ENCODE results near the gene ATXN7.

Gene ATXN7

DNA sequence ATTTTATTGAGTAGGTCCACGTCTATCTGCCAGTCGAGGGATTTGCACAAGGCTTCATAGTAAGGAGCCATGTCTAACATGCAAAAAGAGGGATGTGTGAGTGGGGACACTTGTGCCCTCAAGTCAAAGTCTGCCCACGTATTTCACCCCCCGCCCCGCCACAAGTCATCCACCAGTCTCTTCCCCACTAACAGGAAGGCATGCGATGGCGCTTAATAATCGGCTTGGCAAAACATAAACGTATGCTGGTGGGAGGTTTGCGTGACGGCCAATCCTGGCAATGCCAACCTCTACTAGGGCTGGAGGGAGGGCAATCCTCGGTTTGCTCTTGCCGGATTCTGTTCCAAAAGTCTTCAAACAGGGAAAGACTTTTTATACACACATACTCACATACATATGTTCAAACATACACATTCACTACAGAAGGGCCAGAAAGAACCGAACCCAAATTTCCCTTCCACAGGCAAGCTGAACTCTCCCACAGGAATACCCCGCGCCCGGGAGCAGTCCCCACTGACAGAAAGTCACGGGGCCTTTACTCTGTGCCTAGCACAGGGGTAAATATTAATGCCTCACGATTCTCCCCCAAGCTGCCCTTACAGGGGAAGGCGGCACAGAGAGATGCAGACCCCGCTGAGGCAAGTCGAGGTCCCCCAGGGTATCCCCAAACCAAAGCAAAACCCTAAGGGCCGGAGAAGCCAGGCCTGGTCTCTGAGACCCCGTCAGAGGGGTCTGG, 159.0 kb downstream of the ATXN7 start:
- ATAC-seq = no peak

DNA sequence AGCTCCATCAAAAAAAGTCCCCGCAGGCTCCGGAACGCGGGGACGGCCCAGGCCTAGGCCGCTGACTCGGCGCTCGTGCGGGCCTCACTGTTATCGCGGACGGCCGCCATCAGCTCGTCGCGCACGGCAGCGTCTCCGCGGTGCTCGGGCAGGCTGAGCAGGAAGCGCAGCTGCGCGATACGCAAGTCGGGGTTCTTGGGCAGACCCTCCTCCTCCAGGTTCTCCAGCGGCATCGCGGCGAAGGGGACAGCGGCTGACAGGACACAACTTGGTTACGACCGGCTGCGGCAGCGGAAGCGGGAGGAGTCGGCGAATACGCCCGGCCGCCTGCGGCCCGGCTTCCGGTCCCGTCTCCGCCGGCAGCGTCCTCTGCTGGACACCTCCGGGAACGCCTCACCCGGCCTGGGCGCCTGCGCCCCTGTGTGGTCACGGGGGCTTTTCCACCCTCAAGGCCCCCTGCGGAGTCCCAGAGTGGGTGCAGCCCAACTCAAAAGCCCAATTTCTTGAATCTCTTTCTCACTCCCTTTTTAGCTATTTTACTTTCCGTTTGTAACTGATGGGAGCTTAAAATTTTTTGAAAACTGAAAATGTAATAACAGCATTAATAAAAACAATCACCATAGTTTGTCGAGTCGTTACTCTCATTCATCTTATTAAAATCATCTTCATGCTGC, 159.7 kb downstream of the ATXN7 start, which contains the start of gene PSMD6:
Gene PSMD6 (minus strand): TSS at position 308 of the 674 bp plus-strand sequence. CDS start 75 bp downstream, at position 233.
- peak; percentile 94 to 95 for ATAC-seq

DNA sequence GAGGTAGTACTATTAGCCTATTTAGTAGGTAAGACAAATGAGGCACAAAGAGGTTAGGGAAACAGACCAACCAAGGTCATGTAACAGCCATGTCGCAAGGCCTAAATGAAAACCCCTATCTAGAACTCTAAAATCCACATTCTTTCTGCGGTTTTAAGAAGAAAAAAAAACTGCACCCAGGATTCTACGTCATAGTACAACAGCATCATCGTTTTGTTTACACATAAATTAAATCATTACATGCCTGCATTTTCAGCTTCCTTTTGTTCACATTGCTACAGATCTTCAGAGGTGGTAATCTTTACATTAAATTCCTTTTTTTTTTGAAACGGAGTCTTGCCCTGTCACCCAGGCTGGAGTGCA, 160.2 kb downstream of the ATXN7 start:
- no peak for ATAC-seq

DNA sequence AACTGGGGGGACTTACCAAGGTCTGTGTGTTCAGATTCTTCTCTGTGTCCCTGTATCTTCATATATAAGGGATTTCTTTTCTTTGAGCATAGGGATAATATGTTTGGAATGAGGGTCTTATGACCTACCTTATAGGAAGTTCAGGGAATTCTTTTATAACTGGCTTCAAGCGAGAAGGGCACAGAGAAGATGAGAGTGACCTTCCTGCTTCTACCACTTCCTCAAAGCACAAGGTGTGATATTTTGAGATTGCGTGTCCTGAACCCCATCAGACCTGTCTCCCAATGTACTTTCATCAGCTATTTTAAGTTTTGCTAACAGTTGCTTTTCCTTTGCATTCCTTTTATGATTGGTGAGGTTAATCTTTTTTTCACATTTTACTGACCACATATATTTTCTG, 162.7 kb downstream of the ATXN7 start:
- no peak for ATAC-seq

DNA sequence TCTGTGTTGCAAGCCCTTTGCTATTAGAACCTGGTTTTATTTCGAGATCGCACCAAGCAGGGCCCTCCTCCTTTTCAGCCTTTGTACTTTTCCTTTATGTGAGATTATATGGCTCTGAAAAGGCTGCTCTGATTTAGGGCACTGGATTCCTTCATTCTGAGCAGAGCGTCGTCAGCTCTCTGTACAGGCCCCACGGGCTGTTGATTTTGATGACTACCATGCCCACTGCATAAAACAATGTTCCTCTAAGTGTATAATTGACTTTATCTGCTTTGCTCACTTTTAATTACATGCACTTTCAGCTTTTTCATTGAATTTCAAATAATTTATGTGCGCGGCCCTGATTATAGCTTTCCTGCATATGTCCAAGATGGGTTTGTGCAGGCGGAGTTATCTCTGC, 164.0 kb downstream of the ATXN7 start:
- no peak for ATAC-seq

DNA sequence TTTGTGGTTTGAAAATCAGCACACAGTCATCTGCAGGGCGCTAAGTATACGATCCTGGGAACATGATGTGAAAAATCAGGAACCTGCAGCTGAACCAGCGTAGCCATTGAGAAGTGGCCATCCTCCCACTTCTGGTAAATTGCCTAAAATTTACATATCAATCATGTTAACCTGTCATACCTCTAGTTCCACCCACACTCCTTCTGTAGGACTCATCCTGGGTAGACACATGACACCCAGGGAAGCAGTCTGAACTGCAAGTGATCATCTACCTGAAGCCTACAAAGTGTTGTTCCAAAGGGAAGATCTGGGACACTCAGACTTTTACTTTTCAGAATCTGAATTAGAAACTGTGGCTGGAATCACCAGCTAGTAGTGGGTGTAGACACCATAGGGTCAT, 165.1 kb downstream of the ATXN7 start:
- ATAC-seq = no peak

DNA sequence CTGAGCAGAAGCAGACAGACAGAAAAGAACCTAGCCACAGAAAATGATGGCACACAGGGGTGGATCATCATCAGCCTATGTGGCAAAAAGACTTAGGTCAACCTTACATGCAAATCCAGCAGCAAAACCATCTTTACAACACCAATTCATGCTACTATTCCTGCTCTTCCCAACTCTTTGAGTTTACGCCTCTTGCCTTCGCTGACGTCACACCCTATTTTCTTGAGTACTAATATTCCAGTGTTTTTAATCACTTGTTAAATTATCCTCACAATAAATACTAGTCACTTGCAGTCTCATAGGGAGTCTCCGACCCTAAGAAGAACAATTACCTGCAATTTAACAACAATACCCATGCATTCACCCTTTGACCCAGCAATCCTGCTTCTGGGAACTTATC, 165.6 kb downstream of the ATXN7 start:
- no peak for ATAC-seq

DNA sequence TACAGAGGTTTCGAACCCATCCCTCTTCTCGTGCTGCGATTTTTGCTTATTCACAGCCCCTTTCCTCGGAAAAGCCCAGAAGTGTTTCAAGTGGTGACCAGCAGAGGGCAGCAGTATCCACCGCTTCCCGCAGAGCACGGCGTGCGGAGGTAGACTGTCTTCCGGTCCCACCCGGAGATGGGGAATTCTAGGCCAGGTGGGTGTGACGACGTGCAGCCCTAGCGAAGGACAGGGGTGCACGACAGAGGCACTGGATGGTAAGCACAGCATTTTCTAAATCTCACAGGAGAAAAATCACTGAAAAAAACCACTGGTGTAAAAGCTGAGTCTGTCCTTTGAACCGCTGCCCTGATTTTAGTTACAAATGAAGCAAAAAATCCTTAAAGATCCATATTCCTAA, 167.1 kb downstream of the ATXN7 start:
- peak; percentile 94 to 96 for ATAC-seq

DNA sequence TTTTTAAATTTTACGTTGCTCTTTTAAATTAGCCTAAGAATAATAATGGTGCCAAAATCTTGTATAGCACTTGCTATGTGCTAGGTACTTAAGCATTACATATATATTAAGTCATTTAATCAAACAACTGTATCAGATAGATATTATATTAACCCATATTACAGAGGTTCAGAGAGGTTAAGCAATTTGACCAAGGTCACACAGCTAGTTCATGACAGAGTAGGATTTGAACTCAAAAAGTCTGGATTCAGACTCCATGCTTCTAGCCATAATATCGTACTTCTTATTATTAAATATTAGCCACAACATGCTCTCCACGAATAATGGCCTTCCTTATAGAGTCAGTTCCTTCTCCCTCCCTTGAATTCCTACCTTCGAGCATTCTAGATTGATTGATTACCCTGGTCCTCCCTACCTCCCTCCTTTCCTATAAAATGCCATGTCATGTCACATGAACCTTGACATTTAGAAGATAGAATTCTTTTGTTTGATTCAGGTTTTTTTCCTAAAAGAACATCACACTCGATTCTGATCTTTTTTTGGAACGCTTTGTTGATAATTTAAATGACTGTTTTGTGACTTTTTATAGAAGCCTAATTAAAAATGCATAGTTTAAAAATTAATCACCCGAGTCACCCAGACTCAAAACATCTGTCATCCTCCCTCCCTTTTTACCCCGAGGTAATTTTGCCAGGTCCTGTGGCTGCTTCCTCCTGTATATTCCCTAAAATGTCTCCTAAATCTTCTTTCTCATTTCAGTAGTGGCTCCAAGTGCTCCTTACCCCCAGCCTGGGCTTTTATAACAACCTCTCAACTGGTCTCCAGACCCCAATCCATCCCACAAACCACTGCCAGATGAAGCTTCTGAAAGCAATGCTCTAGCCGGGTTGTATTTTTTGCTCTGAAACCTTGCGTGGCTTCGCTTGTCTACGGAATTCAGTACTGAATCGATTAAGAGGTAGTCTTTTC, 168.2 kb downstream of the ATXN7 start:
- ATAC-seq = no peak

DNA sequence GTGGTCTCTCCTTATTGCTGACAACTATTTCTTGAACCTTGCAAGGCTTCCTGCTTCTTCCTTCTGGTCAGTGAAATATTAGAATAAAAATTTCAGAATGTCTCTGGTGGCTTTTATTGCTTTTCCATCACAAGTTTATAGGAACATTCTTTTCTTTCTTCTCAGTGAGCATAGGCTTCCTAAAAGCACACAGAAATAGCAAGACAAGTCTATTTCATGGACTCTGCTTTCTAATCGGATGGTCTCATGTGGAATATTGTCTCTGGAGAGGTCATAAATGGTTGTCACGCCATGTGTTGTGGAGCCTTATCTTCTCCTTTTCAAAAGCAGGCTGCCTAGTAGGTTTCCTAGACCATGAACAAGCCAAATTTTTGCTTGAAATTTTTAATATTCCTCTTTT, 169.4 kb downstream of the ATXN7 start:
- no peak for ATAC-seq

DNA sequence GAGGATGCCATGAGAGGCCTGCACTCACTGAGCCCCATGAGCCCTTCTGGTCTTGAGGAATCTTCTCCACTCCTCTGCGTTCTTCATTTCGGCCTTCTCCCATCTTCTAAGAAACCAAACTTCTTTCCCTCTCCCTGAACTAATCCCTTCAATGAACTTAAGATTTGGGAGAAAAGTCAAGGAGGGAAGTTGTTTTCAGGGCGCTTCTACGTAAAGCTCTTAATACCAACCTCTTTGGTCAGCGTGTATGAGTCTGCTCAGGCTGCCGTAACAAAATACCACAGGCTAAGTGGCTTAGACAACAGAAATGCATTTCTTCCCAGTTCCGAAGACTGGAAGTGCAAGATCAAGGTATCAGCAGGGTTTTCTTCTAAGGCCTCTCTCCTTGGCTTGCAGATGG, 173.4 kb downstream of the ATXN7 start:
- no peak for ATAC-seq

DNA sequence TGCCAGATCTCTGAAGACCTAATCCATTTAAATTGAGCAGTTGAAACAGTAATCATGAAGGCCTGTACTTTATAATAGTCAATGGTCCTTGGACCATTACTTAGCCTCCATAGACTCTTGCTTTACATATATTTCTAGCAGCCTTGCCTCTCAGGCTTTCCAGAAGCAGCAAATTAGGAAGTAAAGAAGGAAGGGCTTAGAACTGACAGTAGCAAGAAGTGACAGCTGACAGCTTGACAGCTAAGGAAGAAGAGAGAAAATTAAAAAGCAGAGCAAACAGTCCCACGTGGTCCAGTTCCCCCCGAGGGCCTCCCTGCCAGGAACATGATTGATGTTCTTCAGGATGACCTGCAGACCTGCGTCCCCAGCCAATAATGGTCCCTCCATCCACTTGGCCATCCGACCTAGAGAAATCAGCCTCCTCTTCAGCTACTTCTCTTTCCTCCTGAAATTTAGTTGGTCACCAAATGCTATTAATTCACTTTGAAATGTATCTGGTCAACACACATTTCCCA, 174.6 kb downstream of the ATXN7 start:
- ATAC-seq = no peak

DNA sequence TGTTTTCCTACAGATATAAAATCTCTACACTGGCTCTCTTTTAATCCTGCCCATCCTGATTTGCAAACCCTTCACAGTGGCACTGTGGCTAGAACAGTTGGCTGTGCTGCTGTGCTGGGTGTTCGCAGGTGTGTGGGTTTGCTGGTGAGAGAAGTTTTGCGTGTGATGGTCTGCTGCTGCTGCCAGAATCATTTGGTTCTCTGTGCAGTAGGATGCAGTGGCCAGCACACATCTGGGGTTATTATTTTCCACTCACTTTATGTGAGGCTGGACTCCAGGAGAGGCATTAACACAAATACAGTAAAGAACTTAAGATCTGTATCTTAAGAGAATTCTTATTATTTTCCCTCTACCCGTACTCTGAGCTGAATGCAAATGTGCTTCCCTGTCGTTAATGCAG, 175.7 kb downstream of the ATXN7 start:
- ATAC-seq = no peak

DNA sequence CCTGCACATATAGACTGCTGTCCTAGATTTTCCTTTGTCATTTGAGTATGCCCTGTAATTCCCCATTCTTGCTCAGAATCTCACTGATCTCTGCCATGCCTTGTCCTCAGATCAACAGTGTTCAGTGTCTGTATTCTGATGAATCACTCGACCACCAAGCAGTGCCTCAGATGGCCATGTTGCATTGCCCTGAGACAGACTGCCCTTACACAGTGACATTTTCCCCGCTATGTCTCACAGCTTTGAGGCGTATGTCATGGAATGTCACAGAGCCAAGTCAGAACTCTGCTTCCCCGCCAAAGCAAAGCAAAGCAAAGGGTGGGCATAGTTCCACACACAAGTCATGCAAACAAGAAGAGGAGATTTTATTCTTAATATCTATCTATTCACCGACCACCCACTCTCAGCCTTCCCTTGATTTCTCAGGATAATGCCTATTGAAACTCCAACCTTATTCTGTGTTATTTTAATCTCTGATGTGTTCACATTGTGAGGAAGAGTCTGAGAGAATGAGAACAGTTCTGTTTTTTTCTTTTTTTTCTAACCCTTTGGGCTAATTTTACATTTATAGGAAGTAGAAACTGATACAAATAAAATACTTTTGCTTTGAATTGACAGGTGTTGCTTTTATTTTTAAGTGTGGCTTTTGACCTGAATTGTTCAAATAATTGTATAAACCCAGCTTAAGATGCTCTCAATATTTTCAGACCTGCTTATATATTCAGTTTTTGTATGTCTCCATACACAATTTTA, 176.5 kb downstream of the ATXN7 start:
- ATAC-seq = peak; percentile 33 to 38

DNA sequence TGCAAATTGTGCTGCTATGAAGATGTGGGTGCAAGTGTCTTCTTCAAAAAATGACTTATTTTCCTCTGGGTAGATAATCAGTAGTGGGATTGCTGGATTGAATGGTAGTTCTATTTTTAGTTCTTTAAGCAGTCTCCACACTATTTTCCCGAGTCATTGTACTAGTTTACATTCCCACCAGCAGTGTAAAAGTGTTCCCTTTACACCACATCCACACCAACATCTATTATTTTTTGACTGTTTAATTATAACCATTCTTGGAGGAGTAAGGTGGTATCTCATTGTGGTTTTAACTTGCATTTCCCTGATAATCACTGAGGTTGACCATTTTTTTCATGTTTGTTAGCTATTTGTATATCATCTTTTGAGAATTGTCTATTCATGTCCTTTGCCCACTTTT, 179.3 kb downstream of the ATXN7 start:
- ATAC-seq = no peak

DNA sequence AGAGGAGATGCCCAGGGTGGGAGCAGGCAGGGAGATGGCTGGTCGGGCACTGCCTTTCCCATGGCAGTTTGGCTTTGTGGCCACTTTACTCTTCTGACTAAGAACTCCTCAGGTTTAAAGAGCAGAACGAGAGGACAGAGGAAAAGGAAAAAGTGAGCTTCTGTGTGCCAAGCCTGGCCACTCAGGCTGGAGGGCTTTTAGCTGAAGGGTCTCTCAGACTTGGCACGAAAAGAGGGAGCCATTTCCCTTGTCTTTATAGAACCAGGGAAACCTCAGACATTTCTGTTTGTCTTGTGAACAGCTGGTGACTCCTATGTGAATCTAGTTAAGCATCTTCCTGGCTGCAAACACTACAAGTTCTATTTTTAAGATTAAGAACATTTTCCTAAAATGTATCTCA, 182.9 kb downstream of the ATXN7 start:
- ATAC-seq = no peak

DNA sequence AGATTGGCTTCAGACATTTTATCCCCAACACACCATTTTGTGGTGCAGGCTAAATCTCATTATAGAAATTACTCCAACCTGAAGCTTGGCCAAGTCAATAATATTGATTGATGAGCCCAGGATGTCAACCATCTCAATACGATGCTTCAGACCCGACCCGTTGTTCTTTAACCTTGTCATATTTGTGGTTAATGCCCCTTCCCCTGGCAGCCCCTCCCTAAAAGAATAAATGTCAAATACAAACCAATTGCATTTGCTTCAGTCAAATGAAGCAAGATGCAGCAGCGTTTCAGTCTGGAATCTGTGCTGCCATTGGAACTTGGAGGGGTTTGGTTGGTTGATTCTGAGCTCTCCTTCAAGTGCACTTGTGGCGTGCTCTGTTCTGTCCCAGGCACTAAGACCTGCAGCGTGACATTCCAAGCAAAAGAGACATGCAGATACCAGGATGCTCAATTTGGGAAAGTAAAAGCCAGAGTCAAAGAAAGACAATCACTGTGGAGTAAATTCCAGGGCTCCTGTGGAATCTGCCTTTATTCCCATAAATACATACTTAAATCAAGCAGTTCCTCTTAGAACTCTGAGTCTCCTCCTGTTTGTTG, 183.4 kb downstream of the ATXN7 start:
- ATAC-seq = no peak

DNA sequence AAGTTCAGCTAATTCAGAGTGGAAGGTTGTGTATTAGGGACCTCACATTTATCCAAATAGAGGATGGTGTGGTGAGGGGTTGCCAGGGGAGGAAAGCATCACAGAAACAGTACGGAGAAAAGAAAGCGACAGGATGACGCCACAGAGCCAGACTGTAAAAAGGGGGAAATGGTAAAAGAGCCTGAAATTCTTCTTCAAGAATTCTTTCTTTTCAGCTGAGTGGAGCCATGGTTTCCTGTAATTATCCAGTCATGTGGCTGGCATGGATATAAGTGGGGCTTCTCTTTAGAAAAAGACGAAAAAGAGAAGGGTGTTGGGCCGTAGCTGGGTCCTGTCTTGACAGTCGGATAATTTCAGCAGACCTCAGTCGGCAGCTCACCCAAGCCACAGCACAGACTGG, 184.1 kb downstream of the ATXN7 start:
- no peak for ATAC-seq

DNA sequence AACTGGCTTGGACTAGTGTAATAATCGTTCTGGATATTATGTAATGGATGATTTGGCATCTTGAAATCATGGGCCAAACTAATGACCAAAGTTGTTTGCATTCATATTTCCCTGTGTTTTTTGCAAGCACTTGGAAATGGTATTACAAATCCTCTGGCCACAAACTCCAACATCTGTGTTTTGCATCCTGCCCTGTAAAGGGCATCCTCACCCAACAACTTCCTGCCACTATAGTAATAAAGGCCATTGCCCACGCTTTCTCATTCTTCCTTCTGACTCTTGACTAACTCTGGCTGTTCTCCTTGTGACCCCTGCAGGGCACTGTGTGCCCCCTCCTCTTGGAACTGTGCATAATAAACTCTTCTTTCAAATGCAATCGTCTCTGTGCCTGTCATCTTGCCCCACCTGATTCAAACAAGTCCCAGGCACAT, 185.0 kb downstream of the ATXN7 start:
- ATAC-seq = no peak

DNA sequence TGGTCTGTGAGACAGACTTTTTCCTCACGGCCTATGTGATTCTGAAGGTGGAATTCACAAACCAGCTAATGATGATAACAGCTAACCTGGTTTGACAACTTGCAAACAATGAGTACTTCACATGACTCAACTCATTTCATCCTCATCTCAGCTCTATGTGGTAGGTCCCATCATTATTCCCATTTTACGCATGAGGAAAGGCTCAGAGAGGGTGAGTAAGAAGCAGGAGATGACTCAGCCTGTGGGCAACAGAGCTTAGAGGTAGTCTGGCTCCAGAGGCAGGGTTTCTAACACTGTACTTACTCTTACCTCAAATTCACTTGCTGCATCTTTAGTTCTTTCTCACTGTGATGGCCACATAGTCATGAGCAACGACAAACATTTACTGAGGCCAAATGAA, 185.5 kb downstream of the ATXN7 start:
- ATAC-seq = peak; percentile 32 to 36

DNA sequence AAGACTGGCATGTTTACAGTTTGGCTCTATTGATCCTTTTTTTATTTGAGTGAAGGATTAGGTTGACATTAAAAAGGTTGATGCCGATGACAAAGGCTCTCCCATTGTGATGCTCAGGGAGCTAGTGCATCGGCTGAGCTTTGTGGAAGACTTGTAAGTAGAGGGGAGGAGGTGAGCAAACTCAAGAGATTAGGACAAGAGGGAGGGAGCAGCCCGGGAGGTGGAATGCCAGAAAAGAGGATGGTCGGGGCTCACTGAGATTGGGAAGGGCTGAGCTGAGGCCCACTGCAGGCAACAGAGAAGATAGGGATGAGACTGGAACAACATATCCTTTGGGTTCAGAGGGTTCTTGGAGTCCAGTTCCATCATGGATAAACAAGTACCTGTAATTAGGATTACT, 186.2 kb downstream of the ATXN7 start:
- ATAC-seq = no peak
